ENCODE results near the gene XDH.

GRCh38 chr2:31314761-31315160 is 99.8 kb downstream of the XDH start:
- TF ChIP-seq CTCF (IDR thresholded peaks at IDR 0.05) (no peak), POLR2A (IDR thresholded peaks at IDR 0.05) (no peak), EP300 (IDR thresholded peaks at IDR 0.05; ENCODE audit: low read depth) (no peak)
